Measurements from ENCODE around the gene C10orf95. TPM values are rescaled to one million over a fixed set of nuclear protein-coding genes. Genes with fewer than 3 reads are reported as not detected.

The C10orf95 gene
- total RNA-seq, 2 donors from 2014 or later, result not detected

DNA sequence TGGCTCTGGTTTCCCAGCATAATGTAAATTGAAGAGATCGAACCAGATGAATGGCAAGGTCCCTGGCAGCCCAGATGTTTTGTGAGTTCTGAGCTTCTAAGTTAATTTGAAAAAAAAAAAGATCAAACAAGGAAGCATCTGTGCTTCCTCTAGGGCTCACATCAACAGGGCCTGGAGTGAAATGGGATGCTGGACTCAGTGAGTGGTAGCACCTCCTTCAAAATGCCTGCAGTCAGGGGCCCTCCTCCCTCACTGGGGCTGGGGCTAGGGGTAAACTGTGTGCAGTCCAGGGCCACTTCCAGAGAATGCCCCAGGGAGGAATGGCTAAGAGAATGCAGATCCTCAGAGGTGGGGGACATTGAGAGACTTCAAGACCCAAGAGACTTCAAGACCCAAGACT lies 13.0 kb downstream of the C10orf95 start:
- no peak for DNase-seq (ENCODE audit: low spot score)
- intact Hi-C loops (cut with DNase I), result no loop called here

DNA sequence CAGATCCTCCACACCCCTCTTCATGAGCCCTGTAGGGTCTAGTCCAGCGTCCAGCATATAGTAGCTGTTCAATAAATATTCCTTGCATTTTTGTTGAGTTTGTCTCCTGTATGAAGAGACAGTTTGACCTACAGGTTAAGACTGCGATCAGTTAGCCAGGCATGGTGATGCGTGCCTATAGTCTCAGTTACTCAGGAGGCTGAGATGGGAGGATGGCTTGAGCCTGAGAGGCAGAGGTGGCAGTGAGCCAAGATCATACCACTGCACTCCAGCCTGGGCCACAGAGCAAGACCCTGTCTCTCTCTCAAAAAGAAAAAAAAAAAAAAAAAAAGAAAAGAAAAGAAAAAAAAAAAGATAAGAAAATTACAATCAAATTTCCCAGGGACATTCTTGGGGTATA lies 13.8 kb downstream of the C10orf95 start:
- DNase-seq (ENCODE audit: low spot score), result no peak
- intact Hi-C loops (cut with DNase I), result no loop called here

DNA sequence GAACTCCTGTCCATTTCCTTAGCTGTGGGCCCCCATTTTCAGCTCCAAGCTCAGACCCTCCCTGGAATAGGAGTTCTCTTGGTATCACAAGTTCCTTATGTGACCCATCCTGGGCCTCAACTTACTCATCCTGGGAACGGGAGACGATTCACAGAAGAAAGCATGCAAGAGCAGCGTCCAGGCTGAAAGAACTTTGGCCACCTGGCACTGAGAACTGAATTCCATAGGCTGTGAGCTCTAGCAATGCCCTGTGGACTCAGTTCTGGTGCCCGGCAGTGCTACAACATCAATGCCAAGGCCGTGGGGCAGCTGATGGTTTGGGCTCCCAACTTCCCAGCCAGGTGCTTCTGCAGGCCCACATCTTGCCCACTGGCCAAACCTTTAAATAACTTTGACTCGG lies 15.0 kb downstream of the C10orf95 start:
- no peak for DNase-seq (ENCODE audit: low spot score)
- intact Hi-C loops (cut with DNase I), result no loop called here

DNA sequence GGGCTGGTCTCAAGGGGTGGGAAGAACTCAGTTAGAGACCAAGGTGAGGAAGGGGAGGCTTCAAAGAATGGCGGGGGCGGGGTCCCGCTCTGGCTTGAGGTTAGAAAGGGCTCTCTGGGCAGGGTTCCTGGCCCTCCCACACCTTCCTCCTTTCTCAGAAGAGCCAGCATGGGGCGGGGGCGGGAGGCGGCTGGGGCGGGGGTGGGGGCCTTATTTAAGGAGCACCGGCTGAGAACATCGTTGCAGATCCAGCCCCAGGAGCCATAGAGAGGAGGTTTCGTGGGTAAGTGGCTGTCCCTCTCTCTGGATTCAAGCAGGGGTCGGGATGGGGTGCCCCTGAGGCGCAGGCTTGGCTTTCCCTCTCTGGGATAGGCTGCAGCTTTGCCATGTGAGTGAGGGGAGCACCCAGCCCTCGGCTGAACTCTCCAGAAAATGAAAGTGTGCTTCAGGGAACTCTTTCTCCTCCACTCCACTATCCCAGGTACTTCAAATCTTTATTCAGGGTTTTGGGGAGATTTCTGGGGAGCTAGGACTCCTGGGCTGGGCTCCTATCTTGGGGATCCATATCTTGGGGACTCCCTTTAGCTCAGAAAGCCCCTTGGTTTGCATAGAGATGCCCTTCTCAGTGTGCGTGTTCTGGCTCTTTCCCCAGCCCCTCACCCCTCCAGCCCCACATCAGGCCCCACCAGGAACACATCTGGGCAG lies 15.7 kb downstream of the C10orf95 start:
- intact Hi-C loops (cut with DNase I), result no loop called here
- DNase-seq (ENCODE audit: low spot score), result no peak

DNA sequence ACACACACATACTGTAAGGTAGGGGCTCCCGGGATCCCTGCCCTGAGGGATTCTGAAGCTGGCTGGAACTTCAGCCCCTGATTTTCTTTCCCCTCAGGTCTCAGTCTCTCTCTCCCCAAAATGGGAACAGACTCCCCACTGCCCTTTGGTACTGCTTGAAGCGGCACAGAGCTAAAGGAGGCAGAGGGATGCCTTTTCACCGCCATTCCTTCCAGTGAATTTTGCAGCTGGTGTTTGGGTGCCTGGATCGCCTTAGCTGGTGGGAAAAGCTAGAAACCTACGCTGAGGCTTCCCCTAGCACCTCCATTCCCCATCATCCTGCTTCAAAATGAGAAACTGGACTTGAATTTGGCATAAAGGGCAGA lies 16.2 kb downstream of the C10orf95 start:
- intact Hi-C loops (cut with DNase I), result no loop called here
- DNase-seq (ENCODE audit: low spot score), result no peak

DNA sequence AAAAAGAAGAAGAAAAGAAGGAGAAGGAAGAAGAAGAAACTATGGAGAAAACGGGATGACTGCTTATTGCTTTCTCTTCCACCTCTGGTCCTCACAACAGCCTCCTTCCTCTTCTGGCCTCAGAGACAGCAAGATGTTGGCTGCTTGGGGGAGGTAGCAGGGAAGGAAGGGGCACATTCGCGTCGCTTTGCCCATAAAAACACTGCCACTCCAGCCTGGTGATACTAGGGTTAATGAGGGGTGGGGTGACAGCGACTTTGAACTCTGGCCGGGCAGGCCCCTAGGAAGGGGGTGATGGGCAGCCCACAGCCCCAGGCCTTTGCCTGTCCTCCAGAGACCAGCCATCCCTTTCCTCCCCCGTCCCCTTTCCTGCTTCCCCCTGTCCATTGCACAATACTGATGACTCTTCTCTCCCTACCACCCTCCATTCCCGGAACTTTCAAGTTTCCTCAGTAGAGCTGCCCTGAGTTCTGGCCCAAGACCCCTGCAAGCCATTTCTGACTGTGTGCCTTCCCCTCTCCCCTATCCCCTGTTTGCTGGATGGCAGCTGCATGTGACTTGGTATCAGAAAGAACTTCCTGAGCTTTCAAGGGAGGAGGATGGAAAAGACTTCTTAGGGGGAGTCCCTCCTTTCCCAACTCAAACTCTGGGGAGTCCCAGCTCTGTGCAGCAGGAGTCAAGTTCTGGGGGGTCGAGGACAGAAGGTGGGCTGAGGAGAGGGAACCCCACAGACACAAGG lies 16.8 kb downstream of the C10orf95 start:
- intact Hi-C loops (cut with DNase I), result no loop called here
- no peak for DNase-seq (ENCODE audit: low spot score)

DNA sequence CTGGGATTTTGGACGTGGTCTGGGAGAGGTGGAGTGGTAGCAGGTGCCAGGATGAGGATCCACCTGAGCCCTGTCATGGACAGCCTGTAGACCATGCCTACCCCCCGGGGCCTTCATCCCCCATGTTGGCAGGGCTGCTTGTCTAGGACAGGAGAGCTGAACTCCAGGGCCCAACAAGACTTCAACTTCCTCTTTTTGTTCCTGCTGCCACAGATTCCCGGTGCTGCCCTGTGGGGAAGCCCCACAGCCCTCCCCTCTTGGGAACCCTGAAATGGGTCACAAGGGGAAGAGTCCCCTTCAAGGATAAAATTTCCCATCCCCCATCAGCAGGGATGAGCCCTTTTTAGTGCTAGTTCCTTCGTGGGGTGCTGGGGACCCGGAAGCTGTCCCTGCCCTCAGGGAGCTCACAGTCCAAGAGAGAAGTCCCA lies 17.7 kb downstream of the C10orf95 start:
- no peak for DNase-seq (ENCODE audit: low spot score)
- intact Hi-C loops (cut with DNase I), result no loop called here

DNA sequence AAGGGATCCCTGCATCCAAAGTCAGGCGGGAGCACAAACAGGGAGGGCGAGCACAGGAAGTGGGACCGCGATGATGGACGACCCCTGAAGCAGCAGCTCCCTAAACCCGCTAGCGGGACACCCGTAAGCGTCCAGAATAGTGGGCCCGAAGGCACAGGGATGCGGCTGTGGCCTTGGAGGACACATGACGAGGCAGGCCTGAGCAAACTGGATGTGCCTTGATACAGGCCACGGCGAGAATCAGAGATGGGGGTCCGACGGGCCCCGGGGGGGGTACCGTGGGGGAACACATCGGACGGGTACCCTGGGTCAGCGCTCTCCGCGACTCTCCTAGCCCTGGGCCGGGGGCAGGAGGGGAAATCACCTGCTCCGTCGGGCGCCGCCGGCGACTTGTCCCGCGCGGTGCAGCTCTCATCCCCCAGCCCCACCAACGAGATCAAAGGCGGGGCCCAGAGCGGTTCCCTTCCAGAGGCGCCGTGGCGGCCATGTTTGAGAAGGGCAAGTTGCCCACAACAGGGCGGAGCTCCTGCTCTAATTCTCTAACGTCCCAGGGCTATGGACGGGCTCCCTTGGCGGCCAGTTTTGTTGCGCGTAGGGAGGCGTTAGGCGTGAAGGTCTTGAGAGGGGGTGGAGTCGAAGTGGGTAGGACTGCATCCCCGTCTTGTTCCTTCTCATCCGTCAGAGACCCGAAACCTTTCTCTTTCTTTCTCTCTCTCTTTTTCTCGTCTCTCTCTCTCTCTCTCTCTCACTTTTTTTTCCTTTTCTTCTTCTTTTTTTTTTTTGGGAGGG lies 19.0 kb downstream of the C10orf95 start, which contains the start of gene CUEDC2:
Gene CUEDC2, minus strand, starts transcription at position 413 of the 789 bp plus-strand sequence. CDS start 7,386 bp downstream, outside the sequence.
- intact Hi-C loops (cut with DNase I), result no loop called here
- DNase-seq (ENCODE audit: low spot score), result peak; percentile 99

DNA sequence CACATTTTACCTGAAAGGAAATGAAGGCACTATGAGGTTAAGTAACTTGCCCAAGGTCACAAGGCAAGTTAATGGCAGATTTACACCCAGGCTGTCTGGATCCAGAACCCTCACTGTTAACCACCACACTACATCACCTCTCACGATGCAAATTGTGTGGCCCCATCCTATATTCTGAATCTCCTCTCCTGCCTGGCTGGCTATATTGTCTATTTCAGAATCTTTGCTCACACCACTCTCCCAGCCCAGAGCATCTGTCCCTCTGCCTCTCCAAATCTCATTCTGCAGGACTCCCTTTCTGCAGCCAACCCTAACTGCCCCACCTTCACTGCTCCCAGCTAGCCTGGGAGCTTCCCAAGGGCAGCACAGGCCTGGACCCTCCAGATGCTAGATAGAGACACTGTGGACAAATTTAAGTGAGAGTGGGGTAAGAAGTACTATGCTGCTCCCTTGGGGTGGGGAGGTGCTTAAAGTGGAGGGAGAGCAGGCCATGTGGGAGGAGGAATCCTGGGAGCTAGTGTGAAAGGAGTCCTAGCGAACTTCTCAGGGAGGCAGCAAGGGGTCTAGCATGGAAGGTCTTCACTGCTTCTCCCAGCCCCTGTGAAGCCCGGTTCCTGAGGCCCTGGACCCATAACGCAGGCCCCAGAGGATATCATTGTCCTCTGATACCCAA lies 19.8 kb downstream of the C10orf95 start:
- intact Hi-C loops (cut with DNase I), result no loop called here
- no peak for DNase-seq (ENCODE audit: low spot score)

DNA sequence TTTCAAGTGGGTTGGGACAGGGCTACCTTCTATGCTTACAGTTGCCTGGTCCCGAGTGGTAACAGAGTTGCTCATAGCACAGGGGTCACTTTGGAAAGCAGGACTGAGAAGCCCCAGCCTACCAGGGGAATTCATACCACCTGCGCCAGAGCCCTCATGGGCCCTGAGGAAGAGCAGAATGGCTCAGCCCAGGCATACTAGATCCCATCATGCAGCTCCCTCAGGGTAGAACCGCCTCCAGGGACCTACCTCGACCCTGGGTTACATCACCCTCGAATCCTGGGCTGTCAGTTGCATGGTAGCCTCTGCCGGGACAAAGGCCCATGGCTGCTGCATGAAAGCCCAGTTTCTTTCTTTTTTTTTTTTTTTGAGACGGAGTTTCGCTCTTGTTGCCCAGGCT lies 21.9 kb downstream of the C10orf95 start:
- intact Hi-C loops (cut with DNase I), result no loop called here

DNA sequence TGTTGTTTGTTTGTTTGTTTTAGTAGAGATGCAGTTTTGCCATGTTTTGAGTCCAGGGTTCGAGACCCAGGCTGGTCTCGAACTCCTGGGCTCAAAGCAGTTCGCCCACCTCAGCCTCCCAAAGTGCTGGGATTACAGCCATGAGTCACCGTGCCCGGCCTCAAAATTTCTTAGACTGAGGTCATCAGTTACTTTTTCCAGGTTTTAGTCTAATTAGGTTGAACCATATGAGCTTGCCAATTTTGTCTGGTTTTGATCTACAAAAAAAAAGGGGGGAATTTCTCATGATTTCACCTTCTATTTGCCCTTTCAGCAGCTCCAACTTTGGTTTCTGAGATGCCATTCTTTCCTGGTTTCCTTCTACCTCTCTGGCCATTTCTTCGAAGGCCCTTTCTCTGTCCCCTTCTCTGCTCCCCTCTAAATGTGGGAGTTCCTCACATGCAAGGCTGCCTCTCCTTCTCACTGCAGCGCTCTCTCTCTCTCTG lies 24.5 kb downstream of the C10orf95 start:
- no peak for DNase-seq (ENCODE audit: low spot score)
- intact Hi-C loops (cut with DNase I), result no loop called here

More for the DNA sequence above, 21.9 kb downstream of the C10orf95 start:
- no peak for DNase-seq (ENCODE audit: low spot score)

DNA sequence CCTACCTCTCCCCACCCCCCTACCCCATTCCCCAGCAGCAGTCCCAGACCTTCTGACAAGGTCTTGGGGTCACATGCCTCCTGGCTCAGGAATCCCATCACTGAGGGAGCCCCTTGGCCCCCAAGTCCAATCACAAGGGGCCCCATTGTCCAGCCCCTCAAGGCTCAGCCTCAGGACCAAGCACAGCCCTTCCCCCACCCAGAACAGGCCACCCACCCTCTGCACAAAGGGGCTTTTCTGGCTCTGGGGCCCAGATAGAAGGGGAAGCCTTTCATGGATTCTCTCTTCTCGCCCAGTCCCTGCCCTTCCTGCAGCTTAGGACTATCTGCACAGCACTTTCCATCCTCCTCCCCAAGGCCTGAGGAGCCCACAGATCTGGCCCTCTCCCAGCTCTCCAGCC lies 25.9 kb downstream of the C10orf95 start:
- no peak for DNase-seq (ENCODE audit: low spot score)

DNA sequence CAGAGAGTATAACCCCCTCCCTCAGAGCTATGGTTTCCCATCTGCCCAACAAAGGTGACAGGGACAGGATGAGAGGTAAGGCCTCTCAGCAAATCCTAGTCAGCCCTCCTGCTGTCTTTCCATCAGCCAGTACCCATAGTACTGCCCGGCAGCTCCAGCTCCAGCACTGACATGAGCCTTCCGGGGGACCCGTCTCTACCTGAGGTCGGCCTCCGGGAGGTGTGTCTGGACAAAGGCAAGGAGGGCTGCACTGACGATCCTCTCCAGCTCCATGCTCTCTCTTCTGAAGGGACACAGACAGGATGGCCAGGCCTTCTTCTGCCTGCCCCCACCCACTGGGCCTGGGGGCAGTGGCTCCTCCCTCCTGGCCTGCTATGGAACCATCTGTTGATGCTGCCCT lies 26.4 kb downstream of the C10orf95 start:
- intact Hi-C loops (cut with DNase I), result no loop called here
- DNase-seq (ENCODE audit: low spot score), result no peak

More for the DNA sequence above, 25.9 kb downstream of the C10orf95 start:
- intact Hi-C loops (cut with DNase I), result no loop called here

DNA sequence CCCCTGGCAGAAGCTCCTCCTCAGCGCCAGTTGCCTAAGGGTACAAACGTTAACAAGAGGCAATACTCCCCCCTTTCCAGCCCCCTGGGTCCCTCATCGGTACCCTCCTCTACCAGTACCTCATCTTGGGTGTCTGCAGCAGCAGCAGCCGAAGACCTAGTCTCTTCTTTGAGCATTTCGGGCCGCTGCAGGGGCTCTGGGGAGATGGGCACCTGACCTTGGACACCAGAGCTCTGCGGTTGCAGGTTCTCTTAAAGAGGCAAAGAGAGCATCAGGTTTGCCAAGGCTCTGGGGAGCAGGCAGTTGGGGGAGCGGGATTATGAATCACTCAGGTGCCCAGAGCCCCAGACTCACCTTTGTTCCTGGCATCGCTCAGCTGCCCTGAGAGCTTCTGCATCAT lies 27.2 kb downstream of the C10orf95 start:
- DNase-seq (ENCODE audit: low spot score), result no peak
- intact Hi-C loops (cut with DNase I), result no loop called here

DNA sequence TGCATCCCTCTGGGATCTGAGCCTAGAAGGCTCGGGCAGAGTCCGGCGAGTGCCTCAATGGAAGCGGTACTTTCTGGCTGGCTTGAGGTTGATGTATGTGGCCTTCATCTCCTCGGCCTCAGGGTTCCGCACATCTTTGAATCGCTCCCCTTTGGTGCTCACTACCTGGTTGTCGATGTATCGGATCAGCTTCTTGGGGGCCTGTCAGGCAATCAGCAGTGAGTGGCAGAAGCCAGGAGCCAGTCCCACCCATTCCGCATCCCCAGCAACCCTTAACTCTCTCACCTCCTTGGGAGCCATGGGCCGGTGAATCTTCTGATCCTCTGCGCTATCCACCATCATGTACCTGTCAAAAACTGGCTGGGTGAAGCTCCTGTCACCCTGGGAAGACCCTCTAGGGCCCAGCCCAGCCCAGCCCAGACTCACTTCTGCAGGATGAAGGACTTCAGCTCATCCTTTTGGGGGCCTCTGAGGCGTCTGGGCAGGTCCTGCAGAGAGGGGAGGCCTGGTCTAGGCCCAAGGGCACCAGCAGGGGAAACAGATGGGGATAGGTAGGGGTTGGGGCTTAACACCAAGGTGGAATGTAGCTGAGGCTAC lies 27.9 kb downstream of the C10orf95 start:
- intact Hi-C loops (cut with DNase I), result loop anchor here in 1 of 2 donors (2.0 kb wide), 1 partner anchor 31 kb away; no protein-coding TSS in a partner anchor

DNA sequence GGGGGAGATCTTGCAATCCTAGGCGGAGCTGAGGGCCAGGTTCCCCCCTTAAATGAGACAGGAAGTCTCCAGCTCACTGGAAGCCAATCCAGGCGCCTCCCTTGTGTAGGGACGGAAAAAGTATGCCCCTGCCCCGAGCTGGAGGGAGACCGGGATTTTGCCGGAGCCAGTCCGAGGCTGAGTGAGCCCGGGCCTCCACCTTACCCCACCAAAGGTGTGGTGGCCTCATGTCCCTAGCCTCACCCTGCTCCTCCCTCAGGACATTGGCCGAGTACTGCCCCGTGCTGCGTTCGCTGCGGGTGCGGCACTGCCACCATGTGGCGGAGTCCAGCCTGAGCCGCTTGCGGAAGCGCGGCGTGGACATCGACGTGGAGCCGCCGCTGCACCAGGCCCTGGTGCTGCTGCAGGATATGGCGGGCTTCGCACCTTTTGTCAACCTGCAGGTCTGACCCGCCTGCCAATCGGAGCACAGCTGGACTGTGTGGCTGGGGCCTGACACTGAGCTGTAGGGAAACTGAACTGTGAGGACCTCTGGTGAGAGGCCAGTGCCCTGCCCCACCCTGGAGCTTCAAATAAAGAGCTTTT lies 28.7 kb downstream of the C10orf95 start:
- peak; percentile 94 for DNase-seq (ENCODE audit: low spot score)
- intact Hi-C loops (cut with DNase I), result loop anchor here in 1 of 2 donors (2.0 kb wide), 1 partner anchor 32 kb away; no protein-coding TSS in a partner anchor

More for the DNA sequence above, 27.9 kb downstream of the C10orf95 start:
- no peak for DNase-seq (ENCODE audit: low spot score)

DNA sequence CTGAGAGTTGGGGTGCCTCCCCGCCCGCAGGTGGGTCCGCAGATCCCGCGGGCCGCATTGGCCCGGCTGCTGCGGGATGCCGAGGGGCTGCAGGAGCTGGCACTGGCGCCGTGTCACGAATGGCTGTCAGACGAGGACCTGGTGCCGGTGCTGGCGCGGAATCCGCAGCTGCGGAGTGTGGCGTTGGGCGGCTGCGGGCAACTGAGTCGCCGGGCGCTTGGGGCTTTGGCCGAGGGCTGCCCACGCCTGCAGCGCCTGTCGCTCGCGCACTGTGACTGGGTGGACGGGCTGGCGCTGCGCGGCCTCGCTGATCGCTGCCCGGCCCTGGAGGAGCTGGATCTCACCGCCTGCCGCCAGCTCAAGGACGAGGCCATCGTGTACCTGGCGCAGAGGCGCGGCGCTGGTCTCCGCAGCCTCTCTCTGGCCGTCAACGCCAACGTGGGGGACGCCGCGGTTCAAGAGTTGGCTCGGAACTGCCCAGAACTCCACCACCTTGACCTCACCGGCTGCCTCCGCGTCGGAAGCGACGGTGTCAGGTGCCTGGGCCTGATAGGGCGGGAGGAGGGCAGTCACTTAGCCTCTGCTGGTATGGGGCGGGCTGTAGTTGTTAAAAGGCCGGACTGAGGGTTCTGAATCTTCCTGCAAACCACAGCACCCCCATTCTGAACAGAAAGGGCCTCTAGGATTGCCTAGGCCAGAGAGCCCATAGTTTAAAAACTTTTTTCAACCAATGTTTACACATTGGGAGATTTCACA lies 29.4 kb downstream of the C10orf95 start:
- DNase-seq (ENCODE audit: low spot score), result no peak
- intact Hi-C loops (cut with DNase I), result loop anchor here in 1 of 2 donors (2.0 kb wide), 1 partner anchor 33 kb away; no protein-coding TSS in a partner anchor

DNA sequence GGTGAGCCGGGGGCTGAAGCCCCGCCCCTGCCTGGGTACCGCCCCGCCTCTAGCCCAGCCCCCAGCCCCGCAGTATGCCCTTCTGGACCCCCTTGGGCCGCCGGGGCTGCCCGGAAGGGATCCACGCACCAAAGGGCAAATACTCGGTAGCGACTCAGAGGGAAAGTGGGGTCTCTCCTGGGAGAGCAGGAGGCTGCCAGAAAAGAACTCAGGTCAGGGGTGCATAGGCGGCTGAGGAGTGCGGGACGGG lies 29.9 kb downstream of the C10orf95 start:
- intact Hi-C loops (cut with DNase I), result no loop called here
- no peak for DNase-seq (ENCODE audit: low spot score)

All from posterior vena cava (tissue), 2 donors.